ENCODE data around the gene BTRC. TPM values are rescaled to one million over a fixed set of nuclear protein-coding genes. Genes with fewer than 3 reads are reported as not detected.

BTRC gene
- total and polyA plus RNA-seq, 12 donors, result 9.5 to 49.9 (median 34.2) TPM

DNA sequence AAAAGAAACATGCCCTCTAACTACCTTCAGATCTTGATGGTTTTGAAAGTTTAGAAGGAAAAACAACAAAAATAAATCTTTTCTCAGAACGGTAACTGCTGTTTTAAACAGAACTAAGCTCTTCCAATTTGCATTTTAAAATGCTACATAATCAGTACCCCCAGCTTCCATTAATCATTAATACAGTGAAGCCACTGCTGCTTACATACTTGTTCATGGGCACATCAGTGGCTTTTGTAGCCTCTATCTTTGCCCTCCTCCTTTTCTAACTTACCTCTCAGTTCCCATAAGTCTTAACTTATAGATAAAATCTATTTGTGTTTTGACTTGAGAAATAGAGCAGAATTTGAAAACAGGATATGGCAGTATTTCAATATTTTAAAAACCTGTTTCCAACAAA is 125.0 kb downstream of the BTRC start:
- no peaks in the 10 kb centered on the region for H3K27me3 ChIP-seq
- WGBS, 2 donors, result 76 to 86% methylated on average over 1 of the region's 1 CpG
- H3K27ac ChIP-seq, result no peak overlapping the region
- H3K4me3 ChIP-seq, result no peak overlapping the region
- TF ChIP-seq, protein P1, sequence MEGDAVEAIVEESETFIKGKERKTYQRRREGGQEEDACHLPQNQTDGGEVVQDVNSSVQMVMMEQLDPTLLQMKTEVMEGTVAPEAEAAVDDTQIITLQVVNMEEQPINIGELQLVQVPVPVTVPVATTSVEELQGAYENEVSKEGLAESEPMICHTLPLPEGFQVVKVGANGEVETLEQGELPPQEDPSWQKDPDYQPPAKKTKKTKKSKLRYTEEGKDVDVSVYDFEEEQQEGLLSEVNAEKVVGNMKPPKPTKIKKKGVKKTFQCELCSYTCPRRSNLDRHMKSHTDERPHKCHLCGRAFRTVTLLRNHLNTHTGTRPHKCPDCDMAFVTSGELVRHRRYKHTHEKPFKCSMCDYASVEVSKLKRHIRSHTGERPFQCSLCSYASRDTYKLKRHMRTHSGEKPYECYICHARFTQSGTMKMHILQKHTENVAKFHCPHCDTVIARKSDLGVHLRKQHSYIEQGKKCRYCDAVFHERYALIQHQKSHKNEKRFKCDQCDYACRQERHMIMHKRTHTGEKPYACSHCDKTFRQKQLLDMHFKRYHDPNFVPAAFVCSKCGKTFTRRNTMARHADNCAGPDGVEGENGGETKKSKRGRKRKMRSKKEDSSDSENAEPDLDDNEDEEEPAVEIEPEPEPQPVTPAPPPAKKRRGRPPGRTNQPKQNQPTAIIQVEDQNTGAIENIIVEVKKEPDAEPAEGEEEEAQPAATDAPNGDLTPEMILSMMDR (IDR thresholded peaks at IDR 0.05), result no peak
- DNase-seq (no peak), ATAC-seq (no peak)
- H3K9me3 ChIP-seq, result peaks cover 0 to 2% (median 0%) of the 10 kb centered on the region in 11 donors
- no peaks in the 10 kb centered on the region for H3K4me1 ChIP-seq
- H3K36me3 ChIP-seq, result peaks cover 0 to 19% (median 4%) of the 10 kb centered on the region in 9 donors
- intact Hi-C loops (cut with DNase I), result no loop called here

DNA sequence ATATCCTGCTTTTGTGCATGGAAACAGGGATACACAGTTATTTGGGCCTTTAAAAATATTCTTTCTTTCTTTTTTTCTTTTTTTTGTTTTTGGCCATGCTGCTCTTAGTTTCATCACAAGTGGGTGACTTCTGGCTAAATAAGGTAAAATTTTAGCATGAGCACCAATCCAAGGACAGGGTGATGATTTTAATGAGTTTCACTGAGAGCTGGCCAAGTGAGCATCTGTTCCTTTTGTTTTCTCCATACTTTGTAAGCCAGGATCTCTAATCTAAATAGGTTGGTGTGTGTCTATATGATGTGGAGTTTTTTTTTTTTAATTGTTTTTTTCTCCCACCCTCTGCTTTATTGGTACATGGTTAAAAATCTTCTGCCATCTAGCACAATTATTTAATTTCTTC is 127.3 kb downstream of the BTRC start:
- intact Hi-C loops (cut with DNase I), result no loop called here
- Histone ChIP-seq H3K4me3 (no peak overlapping the region), H3K27ac (no peak overlapping the region), H3K27me3 (no peaks in the 10 kb centered on the region), H3K36me3 (peaks cover 0 to 19% (median 4%) of the 10 kb centered on the region in 9 donors), H3K9me3 (no peaks in the 10 kb centered on the region), H3K4me1 (no peaks in the 10 kb centered on the region)
- TF ChIP-seq, protein P1 (IDR thresholded peaks at IDR 0.05), result no peak
- ATAC-seq (no peak), DNase-seq (no peak)

DNA sequence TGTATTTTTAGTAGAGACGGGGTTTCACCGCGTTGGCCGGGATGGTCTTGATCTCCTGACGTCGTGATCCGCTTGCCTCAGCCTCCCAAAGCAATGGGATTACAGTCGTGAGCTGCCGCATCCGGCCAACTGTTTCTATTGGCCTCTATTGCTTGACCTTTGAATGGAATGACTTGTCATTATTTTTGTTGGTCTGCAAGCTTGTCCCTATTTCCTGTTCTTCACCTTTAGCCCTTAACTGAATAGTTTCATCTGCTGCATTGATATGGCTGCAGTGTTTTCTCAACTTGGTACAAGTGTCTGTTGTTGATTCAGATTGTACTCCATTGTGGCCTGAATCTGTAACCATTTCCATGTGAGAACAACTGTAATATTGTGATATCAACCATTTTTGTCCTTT is 128.6 kb downstream of the BTRC start:
- no peak for DNase-seq
- Histone ChIP-seq H3K4me1 (no peaks in the 10 kb centered on the region), H3K9me3 (no peaks in the 10 kb centered on the region), H3K27me3 (no peaks in the 10 kb centered on the region), H3K4me3 (no peak overlapping the region), H3K36me3 (peaks cover 0 to 19% (median 4%) of the 10 kb centered on the region in 9 donors), H3K27ac (no peak overlapping the region)
- TF ChIP-seq, protein P1 (IDR thresholded peaks at IDR 0.05), result no peak
- intact Hi-C loops (cut with DNase I), result no loop called here
- no peak for ATAC-seq
- 93 to 94% methylated on average over 10 of the region's 10 CpGs for WGBS, 2 donors

DNA sequence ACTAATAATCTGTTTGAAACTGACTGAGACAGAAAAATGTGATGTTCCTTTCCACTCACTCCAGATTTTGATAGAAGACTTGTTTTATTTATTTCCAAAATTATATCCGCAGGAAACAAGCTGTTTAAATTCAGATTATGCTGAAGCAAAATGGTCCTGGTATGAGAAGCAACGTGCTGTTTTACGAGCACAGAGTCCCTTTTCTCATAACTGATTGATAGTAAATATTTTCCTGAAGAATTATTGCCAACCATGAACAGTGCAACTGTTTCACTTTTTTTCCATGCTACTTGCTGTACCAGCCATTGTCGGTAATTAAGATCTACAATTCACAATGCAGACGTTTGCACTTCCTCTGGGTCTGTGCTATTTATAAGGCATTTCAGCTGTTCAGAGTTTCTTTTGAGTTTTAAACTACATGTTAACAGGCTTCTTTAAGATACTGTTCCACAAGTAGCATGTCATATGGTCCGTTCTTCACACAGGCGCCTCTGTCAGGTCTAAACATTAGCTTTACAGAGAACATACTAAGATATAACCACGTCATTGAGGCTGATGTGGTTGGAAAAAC is 130.3 kb downstream of the BTRC start:
- no peak overlapping the region for H3K27ac ChIP-seq
- ATAC-seq (no peak), DNase-seq (no peak)
- intact Hi-C loops (cut with DNase I), result no loop called here
- 85 to 87% methylated on average over 8 of the region's 8 CpGs for WGBS, 2 donors
- H3K9me3 ChIP-seq, result no peaks in the 10 kb centered on the region
- H3K36me3 ChIP-seq, result peaks cover 0 to 18% (median 4%) of the 10 kb centered on the region in 9 donors
- H3K4me3 ChIP-seq, result no peak overlapping the region
- no peaks in the 10 kb centered on the region for H3K27me3 ChIP-seq
- TF ChIP-seq, protein P1 (IDR thresholded peaks at IDR 0.05), result no peak
- H3K4me1 ChIP-seq, result peaks cover 0 to 4% (median 0%) of the 10 kb centered on the region in 9 donors
